H9 (cell line): ENCODE results near the gene ZSCAN16. TPM values are rescaled to one million over a fixed set of nuclear protein-coding genes. Genes with fewer than 3 reads are reported as not detected.

ENCODE experiments used
- DNase-seq: peaks from one replicate; pipeline ENCODE4 v3.0.0-alpha.2; 2017
- H2AFZ ChIP-seq: one replicate; pipeline ENCODE4 v1.6.1; 2013; ENCODE audit warnings: mild to moderate bottlenecking, low read length, control low read depth, moderate library complexity
- H2AK5ac ChIP-seq: 2 replicates; pipeline ENCODE4 v1.6.1; 2013; ENCODE audit warnings: low read length, control low read depth, mixed read lengths; ENCODE audit not compliant: insufficient read length
- H2BK120ac ChIP-seq: one replicate; pipeline ENCODE4 v1.6.1; 2013; ENCODE audit warnings: low read depth, mild to moderate bottlenecking, low read length, control low read depth, inconsistent platforms; ENCODE audit not compliant: poor library complexity, severe bottlenecking
- H2BK12ac ChIP-seq: 2 replicates; pipeline ENCODE4 v1.6.1; 2013; ENCODE audit warnings: low read length, control low read depth, mixed read lengths, low read depth; ENCODE audit not compliant: insufficient read length
- H2BK15ac ChIP-seq: 2 replicates; pipeline ENCODE4 v1.6.1; 2013; ENCODE audit warnings: low read depth, low read length, control low read depth
- H2BK20ac ChIP-seq: one replicate; pipeline ENCODE4 v1.6.1; 2013; ENCODE audit warnings: low read depth, mild to moderate bottlenecking, low read length, control low read depth, inconsistent platforms; ENCODE audit not compliant: poor library complexity, severe bottlenecking
- H2BK5ac ChIP-seq: 2 replicates; pipeline ENCODE4 v1.6.1; 2013; ENCODE audit warnings: low read length, control low read depth, mixed read lengths; ENCODE audit not compliant: insufficient read length
- H3K14ac ChIP-seq: 2 replicates; pipeline ENCODE4 v1.6.1; 2013; ENCODE audit warnings: low read length, control low read depth; ENCODE audit not compliant: insufficient read depth
- H3K18ac ChIP-seq: 2 replicates; pipeline ENCODE4 v1.6.1; 2013; ENCODE audit warnings: low read depth, mild to moderate bottlenecking, mixed read lengths, low read length, control low read depth; ENCODE audit not compliant: insufficient read length
- H3K23ac ChIP-seq: 2 replicates; pipeline ENCODE4 v1.6.1; 2013; ENCODE audit warnings: low read length, control low read depth, mixed read lengths, low read depth; ENCODE audit not compliant: insufficient read length
- H3K23me2 ChIP-seq: 2 replicates; pipeline ENCODE4 v1.6.1; 2013; ENCODE audit warnings: low read depth, mild to moderate bottlenecking, mixed read lengths, low read length, control low read depth; ENCODE audit not compliant: insufficient read length, poor library complexity, severe bottlenecking
- H3K27ac ChIP-seq: 2 replicates; pipeline ENCODE4 v1.5.1; 2013; ENCODE audit warnings: low read length, control low read depth, mixed read lengths, low read depth; ENCODE audit not compliant: insufficient read length
- H3K27me3 ChIP-seq: 2 replicates; pipeline ENCODE4 v1.6.1; 2013; ENCODE audit warnings: low read length, control low read depth, inconsistent platforms; ENCODE audit not compliant: insufficient read depth
- H3K4ac ChIP-seq: 2 replicates; pipeline ENCODE4 v1.6.1; 2013; ENCODE audit warnings: low read depth, mild to moderate bottlenecking, control low read depth, inconsistent platforms, low read length, moderate library complexity
- H3K4me1 ChIP-seq: 2 replicates; pipeline ENCODE4 v1.6.1; 2013; ENCODE audit warnings: low read length, control low read depth, inconsistent platforms; ENCODE audit not compliant: insufficient read depth
- H3K4me2 ChIP-seq: 2 replicates; pipeline ENCODE4 v1.6.1; 2013; ENCODE audit warnings: low read length, control low read depth, mixed read lengths; ENCODE audit not compliant: insufficient read length, insufficient read depth
- H3K56ac ChIP-seq: 2 replicates; pipeline ENCODE4 v1.6.1; 2013; ENCODE audit warnings: low read depth, mild to moderate bottlenecking, mixed read lengths, low read length, control low read depth; ENCODE audit not compliant: insufficient read length
- H3K79me1 ChIP-seq: 2 replicates; pipeline ENCODE4 v1.6.1; 2013; ENCODE audit warnings: low read depth, mild to moderate bottlenecking, moderate library complexity, low read length, control low read depth, inconsistent platforms; ENCODE audit not compliant: insufficient read depth, poor library complexity, severe bottlenecking
- H3K79me2 ChIP-seq: 2 replicates; pipeline ENCODE4 v1.6.1; 2013; ENCODE audit warnings: low read length, control low read depth, inconsistent platforms; ENCODE audit not compliant: insufficient read depth
- H3K9ac ChIP-seq: 2 replicates; pipeline ENCODE4 v1.6.1; 2013; ENCODE audit warnings: low read length, control low read depth, mixed read lengths; ENCODE audit not compliant: insufficient read length; ENCODE audit errors: extremely low read depth
- H3K9me3 ChIP-seq: one replicate; pipeline ENCODE4 v1.6.1; 2013; ENCODE audit warnings: low read depth, low read length, inconsistent platforms; ENCODE audit not compliant: control insufficient read depth
- H3T11ph ChIP-seq: one replicate; pipeline ENCODE4 v1.6.1; 2013; ENCODE audit warnings: mild to moderate bottlenecking, low read length, control low read depth, inconsistent platforms
- H4K20me1 ChIP-seq: one replicate; pipeline ENCODE4 v1.6.1; 2013; ENCODE audit not compliant: control insufficient read depth, insufficient read length, insufficient read depth
- H4K5ac ChIP-seq: 2 replicates; pipeline ENCODE4 v1.6.1; 2013; ENCODE audit warnings: low read depth, mild to moderate bottlenecking, mixed read lengths, low read length, control low read depth; ENCODE audit not compliant: insufficient read length
- H4K8ac ChIP-seq: replicated peaks from 2 replicates; pipeline ENCODE4 v1.6.1; 2013; ENCODE audit warnings: low read length, control low read depth, mixed read lengths, low read depth; ENCODE audit not compliant: insufficient read length
- H4K91ac ChIP-seq: 2 replicates; pipeline ENCODE4 v1.6.1; 2013; ENCODE audit warnings: low read depth, mild to moderate bottlenecking, moderate library complexity, mixed read lengths, low read length, control low read depth; ENCODE audit not compliant: insufficient read length
- H3K27ac Mint-ChIP-seq, 3 experiments: 2 replicates in 2 of 3; 3 replicates in 1 of 3; pipeline ENCODE4 v1.8.0; 2020 to 2021; ENCODE audit warnings: mixed read lengths in 3 of 3, mild to moderate bottlenecking in 1 of 3, moderate library complexity in 1 of 3
- H3K27me3 Mint-ChIP-seq: 2 replicates; pipeline ENCODE4 v1.8.0; 2021; ENCODE audit warnings: low read depth, mild to moderate bottlenecking, moderate library complexity, mixed read lengths
- H3K36me3 Mint-ChIP-seq, 3 experiments: 2 replicates in 2 of 3; 3 replicates in 1 of 3; pipeline ENCODE4 v1.8.0; 2020 to 2021; ENCODE audit warnings: low read depth in 3 of 3, mixed read lengths in 3 of 3; ENCODE audit not compliant: insufficient read depth in 1 of 3
- H3K4me1 Mint-ChIP-seq, 2 experiments: 2 replicates each; pipeline ENCODE4 v1.8.0; 2020; ENCODE audit warnings: mixed read lengths in 2 of 2
- H3K4me3 Mint-ChIP-seq, 2 experiments: 2 replicates in 1 of 2; 3 replicates in 1 of 2; pipeline ENCODE4 v1.8.0; 2020 to 2021; ENCODE audit warnings: mild to moderate bottlenecking in 2 of 2, mixed read lengths in 2 of 2, moderate library complexity in 1 of 2
- H3K9me3 Mint-ChIP-seq, 2 experiments: 2 replicates in 1 of 2; 3 replicates in 1 of 2; pipeline ENCODE4 v1.8.0; 2020; ENCODE audit warnings: mild to moderate bottlenecking in 2 of 2, mixed read lengths in 2 of 2, moderate library complexity in 1 of 2
- CTCF ChIP-seq: fragments of 200-600 bp; sonication (generic); conservative IDR thresholded peaks from 3 replicates; pipeline ENCODE4 v1.8.0; 2021; ENCODE audit warnings: antibody characterized with exemption, mild to moderate bottlenecking
- WGBS: extraction: QIAGEN DNeasy Blood & Tissue Kit; methylation state at CpG from one replicate; pipeline ENCODE4 v1.1.7; 2013; ENCODE audit warnings: missing lambda C conversion rate, low lambda C conversion rate, mixed read lengths; ENCODE audit not compliant: insufficient read length; ENCODE audit errors: extremely low coverage; 5-methylcytosine and 5-hydroxymethylcytosine counted together
- total RNA-seq: library from RNA; stranded (reverse); gene quantifications from 2 replicates; pipeline ENCODE4 v1.2.1, GENCODE V29; 2021

Gene ZSCAN16
- total RNA-seq, 1 experiment from 2014 or later = 11.0 TPM

DNA sequence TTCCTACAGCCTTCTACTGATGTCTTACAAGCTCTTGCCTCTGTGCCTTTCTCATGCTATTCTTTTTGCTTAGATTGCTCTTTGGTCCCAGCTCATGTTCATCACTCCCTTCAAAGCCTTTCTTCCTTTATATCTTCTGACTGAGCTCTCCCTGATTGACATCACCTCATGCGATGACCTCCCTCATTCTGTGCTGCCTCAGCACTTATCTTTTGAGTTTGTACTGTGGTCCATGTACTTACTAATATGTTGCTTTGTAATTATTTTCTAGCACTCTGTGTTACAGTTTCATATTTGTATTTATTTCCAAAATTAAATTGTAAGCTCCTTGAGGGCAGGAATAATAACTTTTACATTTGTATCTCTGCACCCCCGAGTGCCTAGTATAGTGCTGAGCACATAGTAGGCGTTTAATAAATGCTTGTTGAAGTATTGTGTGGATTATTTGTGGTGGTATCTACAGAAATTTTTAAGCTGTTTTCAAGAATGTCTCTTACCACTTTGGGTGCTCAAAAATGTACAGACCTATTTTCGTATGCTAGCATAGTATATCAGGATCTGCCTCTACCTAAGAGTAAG lies 34.7 kb downstream of the ZSCAN16 start:
- H4K20me1 ChIP-seq = no peaks in the 10 kb centered on the region
- H2BK12ac ChIP-seq = no peak overlapping the region
- no peak overlapping the region for H3K27ac Mint-ChIP-seq
- H4K91ac ChIP-seq = no peak overlapping the region
- no peak overlapping the region for H3K23ac ChIP-seq
- H3K4ac ChIP-seq = no peak overlapping the region
- H3K27ac ChIP-seq = no peak overlapping the region
- WGBS = no CpG with 5 or more reads among the region's 4 CpGs
- no peak overlapping the region for H3K18ac ChIP-seq
- no peak overlapping the region for H4K5ac ChIP-seq
- H3K14ac ChIP-seq = no peak overlapping the region
- H3K4me3 Mint-ChIP-seq = no peak overlapping the region
- H3K27me3 Mint-ChIP-seq = peaks cover 26% of the 10 kb centered on the region
- peaks cover 8 to 14% of the 10 kb centered on the region in 2 experiments for H3K4me1 Mint-ChIP-seq
- no peaks in the 10 kb centered on the region for H3K23me2 ChIP-seq
- no peak overlapping the region for H2AK5ac ChIP-seq
- H2BK120ac ChIP-seq = no peak overlapping the region
- H3K9ac ChIP-seq = no peak overlapping the region
- no peak overlapping the region for H4K8ac ChIP-seq
- no peak overlapping the region for H3K4me2 ChIP-seq
- no peak overlapping the region for H3K56ac ChIP-seq
- H2BK5ac ChIP-seq = no peak overlapping the region
- H3T11ph ChIP-seq = no peak overlapping the region
- no peaks in the 10 kb centered on the region for H3K79me2 ChIP-seq
- H3K36me3 Mint-ChIP-seq = peaks cover 26 to 47% (median 44%) of the 10 kb centered on the region in 3 experiments
- H3K9me3 ChIP-seq = no peaks in the 10 kb centered on the region
- no peak overlapping the region for H2BK20ac ChIP-seq
- H3K79me1 ChIP-seq = no peaks in the 10 kb centered on the region
- H2AFZ ChIP-seq = no peak overlapping the region
- no peak for TF ChIP-seq CTCF
- H3K9me3 Mint-ChIP-seq = no peaks in the 10 kb centered on the region; a peak in 1 of 5 replicates
- no peak for DNase-seq
- no peaks in the 10 kb centered on the region for H3K27me3 ChIP-seq
- H3K4me1 ChIP-seq = no peaks in the 10 kb centered on the region; the same call in 1 of the 2 replicates
- H2BK15ac ChIP-seq = no peak overlapping the region
